Effector memory CD8-positive, alpha-beta T cell (primary cell): ENCODE data around the gene RAPGEF3.

Experiments used
- ATAC-seq: fragments of 150-1000 bp; cut with Tn5 transposase; replicated peaks from 2 replicates; pipeline ENCODE4 v1.10.0; 2021; ENCODE audit warnings: mild to moderate bottlenecking, moderate library complexity
- DNase-seq, 3 experiments: peaks; one replicate each; pipeline ENCODE4 v3.0.0; 2021
- H3K27ac Mint-ChIP-seq, 2 donors: one replicate each; pipeline ENCODE4 v1.8.0; 2022; ENCODE audit warnings: mild to moderate bottlenecking in 2 of 2, mixed read lengths in 2 of 2, moderate library complexity in 2 of 2
- H3K27me3 Mint-ChIP-seq, 2 donors: one replicate each; pipeline ENCODE4 v1.8.0; 2022; ENCODE audit warnings: mixed read lengths in 2 of 2
- H3K36me3 Mint-ChIP-seq: one replicate; pipeline ENCODE4 v1.8.0; 2022; ENCODE audit warnings: mild to moderate bottlenecking, moderate library complexity, mixed read lengths; ENCODE audit not compliant: insufficient read depth
- H3K4me1 Mint-ChIP-seq, 2 donors: one replicate each; pipeline ENCODE4 v1.8.0; 2022; ENCODE audit warnings: low read depth in 2 of 2, mixed read lengths in 2 of 2
- H3K4me3 Mint-ChIP-seq, 2 donors: one replicate each; pipeline ENCODE4 v1.8.0; 2022; ENCODE audit warnings: mild to moderate bottlenecking in 2 of 2, mixed read lengths in 2 of 2, moderate library complexity in 2 of 2
- H3K9me3 Mint-ChIP-seq, 2 donors: one replicate each; pipeline ENCODE4 v1.8.0; 2022; ENCODE audit warnings: mixed read lengths in 2 of 2

RAPGEF3 gene

DNA sequence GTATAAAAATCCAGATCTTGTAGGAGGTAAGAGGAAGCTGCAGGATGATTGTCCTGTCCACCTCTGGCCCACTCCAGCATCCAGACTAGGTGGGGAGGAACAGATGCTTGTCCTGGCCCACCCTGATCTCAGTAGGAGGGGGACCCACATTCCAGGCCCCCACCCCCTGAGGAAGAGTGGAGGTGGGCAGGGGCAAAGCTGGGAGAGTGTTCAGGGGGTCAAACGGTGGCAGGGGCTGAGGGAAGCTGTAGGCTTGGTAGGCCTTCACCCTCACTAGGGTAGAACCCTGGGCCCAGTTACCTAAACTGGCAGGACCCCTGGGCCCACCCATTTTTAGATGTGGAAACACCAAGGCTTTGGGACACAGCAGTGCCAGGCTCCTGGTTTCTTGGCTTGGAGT, 18.5 kb upstream of the RAPGEF3 start:
- Mint-ChIP-seq H3K27ac (no peak overlapping the region), H3K27me3 (no peaks in the 10 kb centered on the region), H3K4me3 (no peak overlapping the region), H3K36me3 (peaks cover 16% of the 10 kb centered on the region), H3K9me3 (no peaks in the 10 kb centered on the region), H3K4me1 (peaks cover 18% of the 10 kb centered on the region in 2 donors)
- ATAC-seq (no peak), DNase-seq (no peak)

DNA sequence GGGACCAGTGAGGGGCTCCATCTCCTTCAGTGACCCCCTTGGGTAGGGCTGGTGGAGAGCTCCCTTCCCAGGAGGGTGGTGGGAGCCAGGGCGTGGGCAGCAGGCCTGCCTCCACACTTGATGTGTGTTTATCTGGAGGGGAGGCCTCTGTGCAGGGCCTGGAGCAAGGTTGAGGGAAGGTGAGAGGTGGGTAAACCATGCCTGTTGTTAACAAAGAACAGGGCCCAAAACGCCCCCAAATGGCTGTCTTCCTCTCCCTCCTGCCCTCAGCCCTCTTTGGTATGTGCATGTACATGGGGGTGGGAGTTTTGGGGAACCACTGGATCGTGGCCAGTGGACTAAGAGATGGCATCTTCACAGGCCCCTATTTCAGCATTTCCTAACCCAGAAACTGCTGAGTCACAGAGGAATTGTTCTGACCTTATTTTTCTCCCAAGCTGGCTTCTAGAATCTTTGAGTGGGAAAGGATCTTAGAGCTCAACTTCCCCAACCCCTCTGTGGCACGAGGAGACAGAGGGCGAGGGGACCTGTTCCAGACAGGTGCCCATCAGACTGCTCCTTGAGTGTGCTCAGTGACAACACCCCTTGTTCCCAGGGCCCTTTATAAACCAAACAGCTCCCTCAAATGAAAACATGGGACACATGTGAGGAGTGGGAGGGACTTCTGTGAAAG, 17.9 kb upstream of the RAPGEF3 start:
- Mint-ChIP-seq H3K4me1 (peaks cover 17 to 20% of the 10 kb centered on the region in 2 donors), H3K4me3 (no peak overlapping the region), H3K27me3 (no peaks in the 10 kb centered on the region), H3K36me3 (peaks cover 17% of the 10 kb centered on the region), H3K27ac (no peak overlapping the region), H3K9me3 (no peaks in the 10 kb centered on the region)
- ATAC-seq (no peak), DNase-seq (no peak)

- Mint-ChIP-seq H3K4me1 (peaks cover 17 to 20% of the 10 kb centered on the region in 2 donors), H3K27ac (no peak overlapping the region), H3K4me3 (peak overlapping the region in 1 of 2 donors; percentile 92), H3K36me3 (peaks cover 15% of the 10 kb centered on the region), H3K27me3 (no peaks in the 10 kb centered on the region), H3K9me3 (no peaks in the 10 kb centered on the region)
- DNase-seq (no peak), ATAC-seq (no peak)
These were observed 16.6 kb upstream of the RAPGEF3 start for GRCh38 chr12:47775100-47775911.

GRCh38 chr12:47774663-47775062, 16.0 kb upstream of the RAPGEF3 start:
- DNase-seq (no peak), ATAC-seq (no peak)
- H3K4me3 Mint-ChIP-seq = peak overlapping the region; percentile 86 to 92
- peaks cover 12% of the 10 kb centered on the region for H3K36me3 Mint-ChIP-seq
- no peaks in the 10 kb centered on the region for H3K9me3 Mint-ChIP-seq
- H3K27me3 Mint-ChIP-seq = no peaks in the 10 kb centered on the region
- H3K4me1 Mint-ChIP-seq = peaks cover 17 to 20% of the 10 kb centered on the region in 2 donors
- H3K27ac Mint-ChIP-seq = no peak overlapping the region

DNA sequence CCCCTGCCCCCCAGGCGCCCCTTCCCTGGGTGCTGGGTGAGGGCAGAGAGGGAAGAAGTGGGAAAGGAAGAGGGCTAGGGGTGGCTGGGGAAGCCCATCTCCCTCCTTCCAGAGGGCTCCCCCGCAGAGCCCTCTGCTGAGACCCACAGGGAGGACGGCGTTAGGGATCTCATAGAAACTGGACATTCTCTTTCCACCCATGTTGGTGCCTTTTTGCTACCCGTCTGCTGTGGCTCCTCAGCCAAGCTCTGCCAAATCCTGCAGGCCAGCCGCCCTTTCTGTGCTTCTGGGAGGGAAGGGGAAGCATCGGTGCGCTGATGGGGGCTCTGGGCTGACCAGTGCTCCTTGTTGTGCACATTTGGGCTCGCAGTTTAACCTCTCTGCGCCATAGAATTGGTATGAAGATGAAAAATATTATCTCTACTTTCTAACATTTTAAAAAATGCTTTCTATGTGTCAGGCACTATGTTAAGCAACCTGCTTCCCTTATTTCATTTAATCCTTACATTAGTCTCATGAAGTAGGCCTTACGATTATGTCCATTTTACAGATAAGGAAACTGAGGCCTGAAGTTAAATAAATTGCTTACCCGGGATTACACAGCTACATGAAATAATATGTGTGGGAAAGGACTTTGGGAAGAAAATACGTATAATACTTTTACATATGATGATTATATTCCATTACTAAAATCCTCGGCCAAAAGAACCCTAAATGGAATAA, 15.3 kb upstream of the RAPGEF3 start:
- H3K27ac Mint-ChIP-seq = peak overlapping the region; percentile 77 to 88
- peaks cover 13 to 20% of the 10 kb centered on the region in 2 donors for H3K4me1 Mint-ChIP-seq
- H3K36me3 Mint-ChIP-seq = peaks cover 12% of the 10 kb centered on the region
- DNase-seq = no peak
- no peak for ATAC-seq
- H3K9me3 Mint-ChIP-seq = no peaks in the 10 kb centered on the region
- no peaks in the 10 kb centered on the region for H3K27me3 Mint-ChIP-seq
- peak overlapping the region; percentile 86 to 92 for H3K4me3 Mint-ChIP-seq

- no peaks in the 10 kb centered on the region for H3K27me3 Mint-ChIP-seq
- H3K4me1 Mint-ChIP-seq = peaks cover 13 to 20% of the 10 kb centered on the region in 2 donors
- peak within 1 kb of the TSS; percentile 86 to 92 for H3K4me3 Mint-ChIP-seq
- H3K9me3 Mint-ChIP-seq = no peaks in the 10 kb centered on the region
- peaks cover 12% of the 10 kb centered on the region for H3K36me3 Mint-ChIP-seq
- DNase-seq (peak; percentile 55 to 66 (median 62)), ATAC-seq (peak; percentile 91)
- H3K27ac Mint-ChIP-seq = peak within 1 kb of the TSS; percentile 80 to 88
These were observed 14.6 kb upstream of the RAPGEF3 start, which contains the start of gene SLC48A1 for GRCh38 chr12:47773062-47773857. Gene SLC48A1 (plus strand): TSS chr12:47773238. CDS start chr12:47773305, 67 bp downstream.

DNA sequence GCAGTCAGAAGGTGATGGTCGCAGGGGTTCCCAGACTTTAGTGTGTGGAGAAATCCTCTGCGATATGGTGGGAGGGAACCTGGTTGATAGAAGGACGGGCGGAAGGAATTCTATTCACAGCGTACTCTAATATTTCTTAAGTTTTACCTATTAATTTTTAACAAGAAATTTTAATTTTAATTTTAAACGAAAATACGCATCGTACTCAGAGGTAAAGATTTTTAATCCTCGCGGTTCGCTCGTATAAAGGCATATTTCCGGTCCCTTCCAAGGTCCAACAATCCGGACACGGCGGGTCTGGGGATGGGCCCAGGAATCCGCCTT, 14.0 kb upstream of the RAPGEF3 start:
- H3K27ac Mint-ChIP-seq = peak overlapping the region in 1 of 2 donors; percentile 80
- DNase-seq (no peak), ATAC-seq (no peak)
- H3K36me3 Mint-ChIP-seq = peaks cover 12% of the 10 kb centered on the region
- no peaks in the 10 kb centered on the region for H3K27me3 Mint-ChIP-seq
- peak overlapping the region; percentile 86 to 92 for H3K4me3 Mint-ChIP-seq
- peaks cover 9 to 20% of the 10 kb centered on the region in 2 donors for H3K4me1 Mint-ChIP-seq
- no peaks in the 10 kb centered on the region for H3K9me3 Mint-ChIP-seq

GRCh38 chr12:47772094-47772660, 13.5 kb upstream of the RAPGEF3 start:
- ATAC-seq (no peak), DNase-seq (no peak)
- no peaks in the 10 kb centered on the region for H3K27me3 Mint-ChIP-seq
- no peaks in the 10 kb centered on the region for H3K9me3 Mint-ChIP-seq
- H3K27ac Mint-ChIP-seq = peak overlapping the region in 1 of 2 donors; percentile 80
- H3K4me3 Mint-ChIP-seq = peak overlapping the region; percentile 86 to 92
- peaks cover 12% of the 10 kb centered on the region for H3K36me3 Mint-ChIP-seq
- H3K4me1 Mint-ChIP-seq = peaks cover 14 to 24% of the 10 kb centered on the region in 2 donors

DNA sequence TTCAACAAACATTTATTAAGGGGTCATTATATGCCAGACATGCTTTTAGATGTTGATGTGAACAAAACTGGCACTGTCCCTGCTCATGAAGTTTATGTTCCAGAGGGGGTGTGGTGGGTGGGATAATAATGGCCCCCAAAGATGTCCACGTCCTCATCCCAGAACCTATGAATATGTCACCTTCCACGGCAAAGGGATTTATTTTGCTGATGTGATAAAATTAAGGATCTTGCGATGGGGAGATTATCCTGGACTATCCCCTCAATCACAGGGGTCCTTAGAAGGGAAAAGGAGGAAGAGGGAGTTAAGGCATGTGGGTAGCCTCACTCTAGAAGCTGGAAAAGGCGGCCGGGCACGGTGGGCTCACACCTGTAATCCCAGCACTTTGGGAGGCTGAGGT, 12.6 kb upstream of the RAPGEF3 start:
- no peaks in the 10 kb centered on the region for H3K9me3 Mint-ChIP-seq
- ATAC-seq (no peak), DNase-seq (no peak)
- peaks cover 18 to 24% of the 10 kb centered on the region in 2 donors for H3K4me1 Mint-ChIP-seq
- H3K36me3 Mint-ChIP-seq = peaks cover 12% of the 10 kb centered on the region
- no peaks in the 10 kb centered on the region for H3K27me3 Mint-ChIP-seq
- H3K4me3 Mint-ChIP-seq = peak overlapping the region; percentile 20 to 54
- no peak overlapping the region for H3K27ac Mint-ChIP-seq

DNA sequence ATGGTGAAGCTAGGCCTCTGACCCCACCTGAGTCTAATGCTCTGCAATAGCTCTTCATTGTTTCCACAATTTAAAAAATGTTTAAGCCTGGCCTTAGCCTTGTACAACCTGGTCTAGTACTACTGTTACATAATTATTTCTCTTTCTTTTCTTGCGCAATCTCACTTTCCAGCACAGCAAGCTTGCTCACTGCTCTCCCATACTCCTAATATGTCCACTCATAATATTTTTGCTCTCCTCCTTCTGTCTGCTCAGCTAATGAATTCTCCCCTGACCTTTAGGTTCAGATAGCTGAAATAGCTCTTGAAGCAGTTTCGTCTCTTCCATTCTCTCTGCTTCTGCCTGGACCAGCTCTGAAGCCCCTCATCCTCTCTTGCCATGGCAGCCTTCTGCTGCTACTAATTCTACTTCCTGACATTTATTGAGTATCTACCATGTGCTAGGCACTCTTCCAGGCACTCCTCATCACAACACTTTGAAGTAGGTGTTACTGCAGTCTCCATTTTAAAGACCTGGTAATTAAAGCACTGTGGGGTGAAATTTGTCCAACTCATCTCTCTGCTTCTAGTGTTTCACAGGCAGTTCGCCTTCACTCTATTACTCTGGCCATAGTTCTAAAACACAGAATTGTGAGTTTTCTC, 11.5 kb upstream of the RAPGEF3 start:
- Mint-ChIP-seq H3K4me1 (peaks cover 21 to 23% of the 10 kb centered on the region in 2 donors), H3K36me3 (peaks cover 12% of the 10 kb centered on the region), H3K4me3 (no peak overlapping the region), H3K27me3 (no peaks in the 10 kb centered on the region), H3K9me3 (no peaks in the 10 kb centered on the region), H3K27ac (no peak overlapping the region)
- no peak for ATAC-seq
- DNase-seq = no peak

DNA sequence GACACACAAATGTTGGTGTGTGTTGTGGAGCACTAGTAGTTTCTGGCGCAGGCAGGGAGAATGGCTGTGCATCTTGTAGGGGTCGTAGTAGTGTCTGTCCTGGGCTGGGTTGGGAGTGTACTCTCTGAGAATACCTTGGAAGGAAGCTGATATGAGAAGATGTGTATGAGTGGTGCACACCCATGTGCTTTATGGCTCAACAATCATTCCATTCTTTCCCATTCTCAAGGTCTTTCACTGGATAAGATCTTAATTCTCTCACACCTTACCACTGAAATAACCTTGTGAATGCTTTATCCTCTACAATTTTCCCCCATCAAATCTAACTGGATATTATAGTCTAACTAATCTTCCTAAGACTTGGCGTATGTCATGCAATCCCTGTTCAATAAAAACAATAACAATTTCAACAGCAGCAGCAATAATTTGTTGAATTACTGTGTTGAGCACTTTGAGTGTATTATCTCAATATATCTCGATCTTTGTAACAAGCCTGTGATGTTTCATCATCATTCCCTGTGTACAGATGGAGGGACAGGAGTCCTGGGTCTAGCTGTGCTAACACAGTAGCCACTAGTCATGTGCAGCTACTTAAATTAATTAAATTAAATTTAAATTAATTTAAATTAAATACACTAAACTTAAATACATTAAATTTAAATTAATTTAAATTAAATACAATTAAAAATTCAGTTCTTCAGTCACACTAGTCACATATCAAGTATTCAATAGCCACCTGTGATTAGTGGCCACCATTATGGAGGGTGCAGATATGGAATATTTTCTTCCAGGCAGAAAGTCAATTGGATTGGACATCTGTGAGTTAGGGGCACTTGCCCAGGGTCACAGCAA, 10.8 kb upstream of the RAPGEF3 start:
- DNase-seq = no peak
- no peaks in the 10 kb centered on the region for H3K9me3 Mint-ChIP-seq
- peaks cover 12% of the 10 kb centered on the region for H3K36me3 Mint-ChIP-seq
- H3K4me1 Mint-ChIP-seq = peaks cover 21 to 23% of the 10 kb centered on the region in 2 donors
- H3K27ac Mint-ChIP-seq = no peak overlapping the region
- no peak for ATAC-seq
- H3K4me3 Mint-ChIP-seq = no peak overlapping the region
- no peaks in the 10 kb centered on the region for H3K27me3 Mint-ChIP-seq
